ENCODE measurements around the gene POTEB2. TPM values are rescaled to one million over a fixed set of nuclear protein-coding genes. Genes with fewer than 3 reads are reported as not detected.
"Not testable (repeated sequence)": the region's sequence is repeated elsewhere in the genome, so short reads cannot be mapped to it uniquely, and the experiment has no call there.

The POTEB2 gene
- not detected in 2 replicates for total RNA-seq

GRCh38 chr15:20866214-20866613, at the start of gene POTEB2:
Gene POTEB2 (minus strand): TSS chr15:20866314. CDS start chr15:20866281, 33 bp downstream.
- intact Hi-C loops (cut with micrococcal nuclease): not testable (repeated sequence)

- intact Hi-C loops (cut with micrococcal nuclease): not testable (repeated sequence)
Measured at GRCh38 chr15:20879916-20880315, 13.8 kb upstream of the POTEB2 start.

DNA sequence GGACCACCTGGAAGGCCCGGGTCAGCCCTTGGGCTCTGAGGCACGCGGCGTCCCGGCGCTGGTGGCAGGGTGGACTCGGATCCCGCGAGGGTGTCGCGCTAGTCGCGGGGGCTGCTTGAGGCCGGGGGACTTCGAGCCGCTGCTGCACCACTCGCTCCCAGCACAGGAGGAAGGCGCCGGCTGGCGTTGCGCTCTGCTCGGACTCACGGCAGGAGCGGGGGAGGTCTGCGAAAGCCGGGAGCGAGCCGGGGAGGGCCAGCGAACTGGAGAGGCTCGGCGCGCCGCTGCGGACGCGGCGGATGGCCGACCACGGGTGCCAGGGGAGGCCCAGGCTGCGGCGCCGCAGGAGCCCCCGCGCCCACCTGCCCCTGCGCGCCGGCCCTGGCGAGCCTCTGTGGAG, 12.3 kb upstream of the POTEB2 start:
- intact Hi-C loops (cut with micrococcal nuclease): not testable (repeated sequence)

GRCh38 chr15:20877819-20878218, 11.7 kb upstream of the POTEB2 start:
- intact Hi-C loops (cut with micrococcal nuclease): not testable (repeated sequence)

All from T-helper 2 cell treated with Interferon-gamma antibody and Interleukin-4, amounts not matched to agents 100 ng/mL and 5 ng/mL, for 36 hours (primary cell).